AG04450 (cell line): ENCODE results near the gene KCNH1. TPM values are rescaled to one million over a fixed set of nuclear protein-coding genes. Genes with fewer than 3 reads are reported as not detected.

Experiments used
- CTCF ChIA-PET: fragments of 300-600, 350-600 bp; formaldehyde crosslinking; extraction: SDS; loops from one replicate; lab custom pipeline; 2022; ENCODE audit warnings: antibody characterized with exemption, inconsistent platforms; lab: Charles Lee
- POLR2A ChIA-PET: fragments of 350-600 bp; formaldehyde crosslinking; extraction: SDS; loops from one replicate; lab custom pipeline; 2021; ENCODE audit warnings: antibody characterized with exemption, inconsistent platforms; lab: Yijun Ruan, JAX
- DNase-seq: peaks from one replicate; pipeline ENCODE4 v3.0.0-alpha.2; 2011; ENCODE audit warnings: low read depth, low spot score
- H3K27ac ChIP-seq: one replicate; pipeline ENCODE4 v1.5.1; 2012; ENCODE audit warnings: low read depth, low read length, control low read depth
- H3K27me3 ChIP-seq: one replicate; pipeline ENCODE4 v1.6.0; 2012; ENCODE audit warnings: low read length; ENCODE audit not compliant: control insufficient read depth, insufficient read depth
- H3K4me3 ChIP-seq: 2 replicates; pipeline ENCODE4 v1.5.1; 2011; ENCODE audit warnings: mild to moderate bottlenecking, low read depth, low read length, control low read depth
- H3K9me3 ChIP-seq: 2 replicates; pipeline ENCODE4 v1.5.1; 2012; ENCODE audit warnings: low read length; ENCODE audit not compliant: control insufficient read depth, insufficient read depth
- polyA plus RNA-seq: library from polyadenylated mRNA; depleted of rRNA; stranded (reverse); fragments of >200 nt; gene quantifications from 2 replicates; pipeline ENCODE4 v1.2.3, GENCODE V29; 2011
- TF ChIP-seq, protein P1 (sequence below): IDR thresholded peaks from 2 replicates; pipeline ENCODE4 v1.5.1; 2011; ENCODE audit warnings: low read depth, low read length, control low read depth, inconsistent platforms

KCNH1 gene
- polyA plus RNA-seq, 1 experiment: 0.31 TPM

DNA sequence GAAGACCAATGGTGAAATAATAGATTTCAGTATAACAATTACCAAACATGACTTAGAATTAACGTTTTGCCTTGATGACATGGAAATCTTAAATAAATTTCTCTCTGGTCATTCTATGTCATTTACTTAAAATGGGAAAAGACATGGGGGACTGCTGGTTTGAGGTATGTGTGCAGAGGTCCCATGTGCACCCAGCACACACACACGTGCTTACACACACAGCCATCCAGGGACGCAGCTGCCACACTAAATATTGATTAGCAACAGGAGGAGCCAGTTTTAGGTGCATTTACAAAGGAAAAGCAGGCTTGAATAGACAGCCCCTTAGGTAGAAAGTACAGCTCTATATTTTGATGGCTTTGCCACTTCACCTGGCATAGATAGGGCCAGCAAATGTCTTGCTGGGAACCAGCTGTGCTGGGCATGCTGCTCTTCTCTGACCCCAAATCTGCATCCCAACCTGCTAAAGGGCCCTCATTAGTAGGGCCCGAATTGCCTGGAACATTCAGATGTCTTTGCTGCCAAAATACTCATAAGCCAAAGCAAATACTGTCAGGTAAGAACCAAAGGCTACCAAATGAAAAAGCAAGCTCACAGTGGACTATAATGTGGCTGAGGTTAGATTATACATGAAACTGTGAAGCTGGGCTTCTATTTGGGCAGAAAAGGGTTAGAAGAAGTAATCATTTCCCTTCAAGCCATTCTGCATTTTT lies 405.4 kb downstream of the KCNH1 start:
- no peak overlapping the region for H3K27ac ChIP-seq
- H3K4me3 ChIP-seq: no peak overlapping the region
- CTCF ChIA-PET: no interaction called here
- POLR2A ChIA-PET: no interaction called here
- H3K9me3 ChIP-seq: no peaks in the 10 kb centered on the region
- no peak for DNase-seq
- no peaks in the 10 kb centered on the region for H3K27me3 ChIP-seq
- TF ChIP-seq, protein P1, sequence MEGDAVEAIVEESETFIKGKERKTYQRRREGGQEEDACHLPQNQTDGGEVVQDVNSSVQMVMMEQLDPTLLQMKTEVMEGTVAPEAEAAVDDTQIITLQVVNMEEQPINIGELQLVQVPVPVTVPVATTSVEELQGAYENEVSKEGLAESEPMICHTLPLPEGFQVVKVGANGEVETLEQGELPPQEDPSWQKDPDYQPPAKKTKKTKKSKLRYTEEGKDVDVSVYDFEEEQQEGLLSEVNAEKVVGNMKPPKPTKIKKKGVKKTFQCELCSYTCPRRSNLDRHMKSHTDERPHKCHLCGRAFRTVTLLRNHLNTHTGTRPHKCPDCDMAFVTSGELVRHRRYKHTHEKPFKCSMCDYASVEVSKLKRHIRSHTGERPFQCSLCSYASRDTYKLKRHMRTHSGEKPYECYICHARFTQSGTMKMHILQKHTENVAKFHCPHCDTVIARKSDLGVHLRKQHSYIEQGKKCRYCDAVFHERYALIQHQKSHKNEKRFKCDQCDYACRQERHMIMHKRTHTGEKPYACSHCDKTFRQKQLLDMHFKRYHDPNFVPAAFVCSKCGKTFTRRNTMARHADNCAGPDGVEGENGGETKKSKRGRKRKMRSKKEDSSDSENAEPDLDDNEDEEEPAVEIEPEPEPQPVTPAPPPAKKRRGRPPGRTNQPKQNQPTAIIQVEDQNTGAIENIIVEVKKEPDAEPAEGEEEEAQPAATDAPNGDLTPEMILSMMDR: no peak

DNA sequence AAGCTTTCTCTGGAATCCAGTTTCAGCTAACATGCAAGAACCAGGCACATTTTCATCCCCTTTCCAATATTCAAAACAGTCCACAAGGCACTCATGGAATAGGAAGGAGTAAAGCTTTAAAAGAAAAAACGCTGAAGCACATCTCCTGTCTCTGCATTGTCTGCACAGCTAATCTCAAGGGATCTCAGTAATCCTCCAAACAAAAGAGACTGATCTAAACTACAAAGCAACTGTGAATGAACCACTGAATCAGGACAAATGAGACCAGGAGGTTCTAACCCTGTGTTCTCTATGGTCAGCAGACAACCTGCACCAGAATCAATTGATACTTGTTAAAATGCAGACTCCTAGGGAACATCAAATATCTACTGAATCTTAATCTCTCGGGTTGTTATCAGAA lies 406.2 kb downstream of the KCNH1 start:
- POLR2A ChIA-PET: no interaction called here
- TF ChIP-seq, protein P1: no peak
- no peak for DNase-seq
- no peaks in the 10 kb centered on the region for H3K27me3 ChIP-seq
- H3K4me3 ChIP-seq: no peak overlapping the region
- no peak overlapping the region for H3K27ac ChIP-seq
- CTCF ChIA-PET: interaction anchor here (1.0 kb wide), 1 partner anchor 144 kb away, joined by 3 read pairs; no protein-coding TSS in a partner anchor
- no peaks in the 10 kb centered on the region for H3K9me3 ChIP-seq

DNA sequence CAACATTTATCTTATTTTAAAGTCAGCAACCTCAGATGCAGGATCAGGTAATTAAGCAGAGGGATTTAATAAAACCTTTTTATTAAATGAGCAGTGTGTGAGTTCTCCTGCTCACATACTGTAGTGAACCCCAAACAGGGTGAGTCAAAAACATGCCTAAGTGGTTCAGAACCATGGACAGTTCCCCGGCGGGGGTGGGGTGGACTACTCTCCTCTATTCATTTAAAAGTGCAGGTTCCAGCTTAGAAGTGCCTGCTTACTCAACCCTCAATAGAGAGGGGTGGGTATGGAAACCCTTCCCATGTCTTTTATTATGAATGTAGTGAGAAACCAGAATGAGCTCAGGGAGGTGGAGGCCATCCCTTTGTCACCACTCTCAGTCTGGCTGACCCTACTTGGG lies 407.3 kb downstream of the KCNH1 start:
- peak; percentile 2 for DNase-seq
- TF ChIP-seq, protein P1: no peak
- ChIA-PET POLR2A (no interaction called here), CTCF (interaction anchor here (1.8 kb wide), 1 partner anchor 407 kb away, joined by 6 read pairs; the partner anchor contains the start of gene KCNH1)
- Histone ChIP-seq H3K4me3 (no peak overlapping the region), H3K27me3 (no peaks in the 10 kb centered on the region), H3K9me3 (no peaks in the 10 kb centered on the region), H3K27ac (no peak overlapping the region)

DNA sequence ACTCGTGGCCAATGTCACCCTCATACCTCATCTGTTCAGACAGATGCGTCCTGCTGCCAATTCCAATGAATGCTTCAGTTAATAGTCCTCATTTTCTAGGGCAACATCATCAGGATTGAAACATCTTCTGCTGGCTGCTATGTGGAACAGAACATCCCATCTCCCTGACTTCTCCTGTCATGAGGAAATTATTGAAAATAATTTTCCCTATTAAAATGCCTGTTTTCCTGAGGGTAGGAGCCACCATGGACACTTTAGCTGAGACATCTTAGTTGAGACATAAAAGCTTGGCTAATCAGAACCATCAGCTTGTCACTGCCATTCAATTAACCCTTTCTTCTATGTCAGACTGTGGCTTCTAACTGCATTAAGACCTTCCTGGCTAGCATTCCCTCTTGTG lies 409.2 kb downstream of the KCNH1 start:
- ChIA-PET CTCF (interaction anchor here (1.8 kb wide), 1 partner anchor 409 kb away, joined by 6 read pairs; the partner anchor contains the start of gene KCNH1), POLR2A (no interaction called here)
- H3K4me3 ChIP-seq: no peak overlapping the region
- DNase-seq: no peak
- no peaks in the 10 kb centered on the region for H3K9me3 ChIP-seq
- no peak overlapping the region for H3K27ac ChIP-seq
- TF ChIP-seq, protein P1: no peak
- H3K27me3 ChIP-seq: no peaks in the 10 kb centered on the region

DNA sequence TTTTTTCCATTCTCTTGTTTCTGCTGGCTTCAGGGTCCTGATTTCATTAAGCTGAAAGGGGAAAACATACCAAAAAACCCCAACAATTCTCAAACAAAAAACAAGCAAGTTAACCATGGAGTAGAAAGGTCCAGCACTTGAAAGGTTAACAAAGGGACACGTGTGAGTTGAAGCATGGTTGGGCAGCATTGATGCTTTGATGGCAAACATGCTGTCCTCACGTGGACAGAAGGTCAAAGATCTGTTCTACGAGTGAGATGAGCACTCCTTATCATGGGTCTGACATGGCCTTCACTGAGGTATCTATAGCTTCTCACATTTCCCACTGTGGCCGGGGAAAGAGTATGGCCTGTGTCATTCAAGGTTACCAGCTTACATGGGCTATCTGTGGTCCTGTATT lies 410.3 kb downstream of the KCNH1 start:
- no peak for DNase-seq
- H3K27me3 ChIP-seq: no peaks in the 10 kb centered on the region
- H3K27ac ChIP-seq: no peak overlapping the region
- ChIA-PET CTCF (interaction anchor here (0.9 kb wide), 1 partner anchor 10 kb away, joined by 3 read pairs; no protein-coding TSS in a partner anchor), POLR2A (no interaction called here)
- TF ChIP-seq, protein P1: no peak
- H3K9me3 ChIP-seq: no peaks in the 10 kb centered on the region
- H3K4me3 ChIP-seq: no peak overlapping the region
